GM19025 (cell line): ENCODE measurements around the gene CPNE6.

Experiments used
- ATAC-seq: cut with Tn5 transposase; IDR thresholded peaks from one replicate; pipeline ENCODE4 v1.9.1; 2021; ENCODE audit warnings: mild to moderate bottlenecking, low read depth, moderate library complexity; ENCODE audit not compliant: unreplicated experiment

CPNE6 gene

GRCh38 chr14:24067133-24068082, 4.0 kb upstream of the CPNE6 start:
- ATAC-seq = no peak

- no peak for ATAC-seq
These were observed 2.5 kb upstream of the CPNE6 start for GRCh38 chr14:24068711-24069410.

DNA sequence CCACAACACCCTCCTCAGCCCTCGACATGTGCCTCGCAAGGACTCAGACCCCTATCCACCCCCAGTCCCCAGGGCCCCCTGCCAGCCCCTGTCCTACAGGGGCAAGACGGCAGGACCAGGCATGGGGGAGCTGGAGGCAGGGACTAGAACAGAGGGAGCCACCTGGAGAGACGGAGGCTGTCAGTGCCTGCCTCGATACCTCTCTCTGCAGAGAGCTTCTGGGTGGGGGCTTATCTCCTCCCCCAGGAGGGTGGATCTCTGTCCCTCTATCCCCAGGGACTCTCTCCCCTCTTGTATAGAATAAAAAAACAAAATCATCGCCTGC, 2.0 kb upstream of the CPNE6 start:
- no peak for ATAC-seq

DNA sequence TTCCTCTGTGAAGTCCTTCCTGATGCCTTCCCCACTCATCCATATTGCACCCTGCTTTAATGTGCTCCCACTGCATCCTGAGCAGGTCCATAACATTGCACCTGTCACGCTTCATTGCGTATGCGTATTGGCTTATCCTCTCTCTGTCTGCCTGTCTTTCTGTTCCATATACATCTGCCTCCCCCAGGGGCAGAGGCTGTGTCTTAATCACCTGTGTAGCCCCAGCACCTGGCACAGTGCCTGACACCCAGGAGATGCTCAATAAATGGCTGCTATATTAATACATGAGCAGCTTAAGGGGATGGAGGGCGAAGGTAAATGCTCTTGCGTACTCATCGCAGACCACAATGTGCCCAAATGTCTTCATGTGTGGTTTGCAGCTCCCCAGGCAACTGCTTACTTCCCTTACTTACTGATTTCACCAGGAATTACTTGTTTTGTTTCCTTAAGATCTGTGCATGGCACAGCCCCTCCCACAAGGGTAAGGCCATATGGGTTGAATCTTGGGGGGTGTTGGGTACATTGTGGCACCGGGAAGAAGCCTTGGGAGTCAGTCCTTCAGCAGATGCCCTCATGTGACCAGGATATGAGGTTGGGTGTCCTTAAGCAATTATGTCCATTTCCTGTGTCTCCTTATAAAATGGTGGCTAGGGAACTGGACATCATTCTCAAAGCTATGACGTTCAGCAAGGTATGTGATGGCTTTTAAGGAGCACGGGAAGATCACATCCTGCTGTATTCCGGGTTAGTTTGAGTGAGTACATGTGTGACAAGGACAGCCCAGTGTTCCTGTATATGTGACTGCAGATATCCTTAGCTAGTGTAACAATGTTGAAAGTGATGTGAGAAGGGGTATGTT, 848 bp upstream of the CPNE6 start:
- ATAC-seq = no peak

DNA sequence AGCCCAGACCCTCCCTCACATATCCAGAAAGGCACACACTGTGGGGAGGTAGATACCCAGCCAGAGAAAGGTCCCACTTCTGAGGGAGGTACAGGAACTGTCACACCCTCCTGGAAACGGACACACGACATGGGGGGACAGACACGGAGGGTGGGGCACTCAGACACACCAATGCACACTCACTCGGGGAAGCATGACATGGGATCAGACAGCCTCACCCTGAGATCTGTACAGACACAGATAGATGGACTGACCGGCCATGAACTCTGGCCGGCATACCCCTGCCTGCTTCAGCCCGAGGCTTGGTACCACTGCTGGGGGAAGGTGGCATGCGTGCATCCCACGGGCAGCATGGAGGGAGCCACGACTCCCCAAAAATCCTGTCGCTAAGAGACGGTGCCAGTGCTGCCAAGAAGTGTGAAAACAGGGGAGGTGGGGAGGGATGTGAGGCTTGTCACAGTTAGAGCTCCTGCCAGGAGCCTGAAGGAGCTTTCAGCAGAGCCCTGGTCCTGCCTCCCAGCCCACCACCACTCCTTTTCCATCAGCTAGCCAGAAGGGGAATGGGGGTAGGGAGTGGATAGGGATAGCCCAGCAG, 571 bp downstream of the CPNE6 start:
- no peak for ATAC-seq

GRCh38 chr14:24072436-24072835, 1.1 kb downstream of the CPNE6 start:
- ATAC-seq = no peak

- ATAC-seq = no peak
These were observed 1.8 kb downstream of the CPNE6 start for GRCh38 chr14:24072881-24073877.

GRCh38 chr14:24074625-24075484, 3.5 kb downstream of the CPNE6 start:
- no peak for ATAC-seq

- ATAC-seq = no peak
These were observed 4.3 kb downstream of the CPNE6 start for GRCh38 chr14:24075485-24076301.

DNA sequence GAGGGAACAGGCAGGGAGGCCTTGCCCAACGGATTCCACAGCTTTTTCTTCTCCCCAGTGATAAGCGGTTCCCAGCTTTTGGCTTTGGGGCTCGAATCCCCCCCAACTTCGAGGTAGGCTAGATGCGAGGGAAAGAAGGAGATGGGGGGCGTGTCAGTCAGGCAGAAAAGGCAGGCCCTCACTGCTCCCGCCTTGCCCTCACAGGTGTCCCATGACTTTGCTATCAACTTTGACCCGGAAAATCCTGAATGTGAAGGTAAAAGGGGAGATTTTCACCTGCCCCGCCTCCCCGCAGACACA, 4.9 kb downstream of the CPNE6 start:
- ATAC-seq = no peak

- ATAC-seq = no peak
These were observed 5.7 kb downstream of the CPNE6 start for GRCh38 chr14:24077086-24077485.

DNA sequence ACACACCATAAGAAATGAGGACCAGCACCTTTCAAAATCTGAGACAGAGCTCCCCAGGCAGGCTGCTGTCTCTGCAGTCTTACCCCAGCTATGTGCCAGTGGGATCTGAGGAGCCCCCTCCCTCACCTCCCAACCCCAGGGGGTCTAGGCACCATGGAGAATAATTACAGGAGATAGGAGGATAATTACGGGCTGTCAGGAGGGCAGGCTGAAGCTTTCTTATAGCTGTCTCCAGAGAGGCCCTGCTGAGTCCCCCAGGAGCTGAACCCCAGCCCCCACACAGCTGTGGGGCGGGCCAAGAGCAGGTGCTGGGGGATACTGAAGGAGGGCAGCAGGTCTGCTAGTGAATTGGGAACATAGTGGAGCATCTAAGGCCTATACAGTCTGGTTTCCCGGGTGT, 6.8 kb downstream of the CPNE6 start:
- no peak for ATAC-seq

- ATAC-seq = no peak
These were observed 8.3 kb downstream of the CPNE6 start for GRCh38 chr14:24079491-24080141.

DNA sequence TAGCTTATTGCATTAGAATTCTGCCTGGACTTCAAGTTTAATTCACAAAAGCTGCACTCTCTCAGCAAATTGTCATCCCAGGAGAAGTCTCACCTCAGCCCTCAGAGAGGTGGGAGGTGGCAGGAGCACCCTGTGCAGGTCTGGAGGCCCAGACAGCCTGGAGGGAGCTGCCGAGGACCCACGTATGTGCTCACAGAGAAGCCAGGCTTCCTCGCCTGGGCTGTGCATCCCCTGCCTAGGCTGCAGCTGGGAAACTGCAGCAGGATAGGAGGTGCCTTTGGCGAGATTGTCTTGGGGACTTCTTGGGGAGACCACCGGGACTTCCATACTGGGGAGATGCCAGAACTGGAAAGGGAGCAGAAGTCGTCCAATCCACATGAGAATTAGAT, 8.8 kb downstream of the CPNE6 start:
- no peak for ATAC-seq

GRCh38 chr14:24080888-24081738, 9.8 kb downstream of the CPNE6 start:
- ATAC-seq = peak; percentile 87

DNA sequence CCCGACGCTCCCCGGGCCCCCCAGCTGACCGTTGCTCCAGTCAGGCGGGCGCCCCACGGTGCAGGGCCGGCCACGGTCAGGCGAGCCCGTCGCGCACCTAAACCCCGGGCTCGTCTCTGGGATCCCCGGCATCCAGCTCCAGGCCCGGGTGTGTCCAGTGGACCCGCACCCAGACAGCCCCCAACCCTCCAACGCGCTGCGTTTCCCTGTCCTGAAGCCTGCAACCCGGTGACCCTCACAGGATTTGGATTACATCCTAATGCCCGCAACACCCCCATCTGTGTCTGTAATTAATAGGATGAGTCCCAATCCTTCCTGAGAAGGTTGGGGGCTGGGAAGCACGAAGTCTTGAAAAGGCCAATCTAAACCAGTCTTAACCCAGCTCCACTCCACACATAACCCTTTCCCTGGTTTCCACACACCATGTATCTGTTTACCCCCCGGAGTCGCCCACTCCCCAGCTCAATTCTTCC, 10.4 kb downstream of the CPNE6 start:
- no peak for ATAC-seq
